ENCODE data around the gene FMNL1. TPM values are rescaled to one million over a fixed set of nuclear protein-coding genes. Genes with fewer than 3 reads are reported as not detected.

FMNL1 gene
- total RNA-seq, 1 experiment from 2014 or later: 20.0 TPM

- peaks cover 60% of the 10 kb centered on the region for H3K4me1 ChIP-seq (ENCODE audit: control insufficient read depth, insufficient read depth, low read length)
- H3K36me3 ChIP-seq (ENCODE audit: control insufficient read depth, insufficient read depth, low read length): peaks cover 13% of the 10 kb centered on the region
- intact Hi-C loops (cut with micrococcal nuclease; ENCODE audit: unreplicated experiment): no loop called here
- H3K27me3 ChIP-seq (ENCODE audit: control insufficient read depth, insufficient read depth, low read length): no peaks in the 10 kb centered on the region
- DNase-seq (ENCODE audit: low read depth, low spot score) (no peak), ATAC-seq (no peak)
- in situ Hi-C loops (cut with HindIII; ENCODE audit: low pct_unique_long_range_greater_than_20kb, low sequenced_read_pairs): no loop called here
- POLR2A ChIA-PET: no interaction called here
- BruUV-seq (replicated peaks): no TSS peak
- TF ChIP-seq POLR2AphosphoS5 (IDR thresholded peaks at IDR 0.05; ENCODE audit: low read depth, low read length) (no peak), REST (IDR thresholded peaks at IDR 0.05; ENCODE audit: insufficient read depth in 1 of 2, low read depth in 2 of 2, low read length in 1 of 2) (no peak), SIN3A (IDR thresholded peaks at IDR 0.05; ENCODE audit: borderline replicate concordance, insufficient read depth, low read depth, low read length) (no peak), CTCF (IDR thresholded peaks at IDR 0.05) (no peak)
- H3K4me3 ChIP-seq (ENCODE audit: low read depth in 2 of 2, low read length in 2 of 2): no peak overlapping the region
- H3K27ac ChIP-seq (ENCODE audit: low read length): peak overlapping the region; percentile 93
- CTCF ChIA-PET: no interaction called here
- H3K9me3 ChIP-seq (ENCODE audit: control insufficient read depth, insufficient read depth, low read depth, low read length): no peaks in the 10 kb centered on the region
These were observed 66.1 kb downstream of the FMNL1 start for GRCh38 chr17:45287526-45288500.

- Histone ChIP-seq H3K9me3 (ENCODE audit: control insufficient read depth, insufficient read depth, low read depth, low read length) (no peaks in the 10 kb centered on the region), H3K27ac (ENCODE audit: low read length) (peak overlapping the region; percentile 93), H3K4me3 (ENCODE audit: low read depth in 2 of 2, low read length in 2 of 2) (no peak overlapping the region), H3K36me3 (ENCODE audit: control insufficient read depth, insufficient read depth, low read length) (peaks cover 13% of the 10 kb centered on the region), H3K4me1 (ENCODE audit: control insufficient read depth, insufficient read depth, low read length) (peaks cover 61% of the 10 kb centered on the region), H3K27me3 (ENCODE audit: control insufficient read depth, insufficient read depth, low read length) (no peaks in the 10 kb centered on the region)
- ChIA-PET CTCF (no interaction called here), POLR2A (no interaction called here)
- no peak for DNase-seq (ENCODE audit: low read depth, low spot score)
- no TSS peak for BruUV-seq (replicated peaks)
- TF ChIP-seq CTCF (IDR thresholded peaks at IDR 0.05) (no peak), REST (IDR thresholded peaks at IDR 0.05; ENCODE audit: insufficient read depth in 1 of 2, low read depth in 2 of 2, low read length in 1 of 2) (no peak), TCF7L2 (IDR thresholded peaks at IDR 0.05; ENCODE audit: low read depth, low read length) (no peak), POLR2AphosphoS5 (IDR thresholded peaks at IDR 0.05; ENCODE audit: low read depth, low read length) (no peak), SIN3A (IDR thresholded peaks at IDR 0.05; ENCODE audit: borderline replicate concordance, insufficient read depth, low read depth, low read length) (no peak)
- intact Hi-C loops (cut with micrococcal nuclease; ENCODE audit: unreplicated experiment) (no loop called here), in situ Hi-C loops (cut with HindIII; ENCODE audit: low pct_unique_long_range_greater_than_20kb, low sequenced_read_pairs) (no loop called here)
- no peak for ATAC-seq
These were observed 67.1 kb downstream of the FMNL1 start for GRCh38 chr17:45288825-45289224.
